ENCODE measurements around the gene PHGDH. TPM values are rescaled to one million over a fixed set of nuclear protein-coding genes. Genes with fewer than 3 reads are reported as not detected.
"Not testable (repeated sequence)": the region's sequence is repeated elsewhere in the genome, so short reads cannot be mapped to it uniquely, and the experiment has no call there.

Gene PHGDH
- total and polyA plus RNA-seq, 2 donors: 13.4 to 65.7 TPM

DNA sequence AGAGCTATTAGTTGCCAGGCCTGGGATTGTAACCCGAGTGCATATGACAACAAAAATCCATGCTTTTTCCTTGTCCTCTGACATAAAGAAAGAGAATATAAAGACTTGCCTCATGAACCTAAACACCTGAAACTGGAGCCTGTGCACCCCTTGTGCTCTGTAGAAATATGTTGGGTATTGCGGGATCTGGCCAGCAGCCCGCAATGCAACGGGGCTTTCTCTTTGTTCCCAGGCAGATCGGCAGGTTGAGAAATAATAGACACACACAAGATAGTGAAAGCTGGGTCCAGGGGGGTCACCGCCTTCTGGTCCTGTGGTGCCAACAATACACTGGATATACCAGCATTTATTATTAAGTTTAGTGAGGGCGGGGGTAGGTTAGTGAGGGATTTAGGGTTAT is 74.3 kb downstream of the PHGDH start:
- not testable (repeated sequence) for H3K4me1 ChIP-seq (ENCODE audit: control insufficient read depth in 2 of 2, insufficient read depth in 2 of 2, low read length in 2 of 2); H3K27me3 ChIP-seq (ENCODE audit: control insufficient read depth in 2 of 2, insufficient read depth in 1 of 2, low read length in 1 of 2); H3K36me3 ChIP-seq (ENCODE audit: control insufficient read depth in 2 of 2, insufficient read depth in 2 of 2, low read length in 1 of 2); DNase-seq (ENCODE audit: low read depth in 6 of 9, low spot score in 9 of 9); H3K9me3 ChIP-seq (ENCODE audit: control insufficient read depth in 2 of 2, insufficient read depth in 1 of 2, low read length in 1 of 2); H3K27ac ChIP-seq (ENCODE audit: low read depth in 1 of 2, low read length in 1 of 2); H3K4me3 ChIP-seq (ENCODE audit: low read length in 2 of 2)
- WGBS: 94% methylated on average over 7 of the region's 7 CpGs

DNA sequence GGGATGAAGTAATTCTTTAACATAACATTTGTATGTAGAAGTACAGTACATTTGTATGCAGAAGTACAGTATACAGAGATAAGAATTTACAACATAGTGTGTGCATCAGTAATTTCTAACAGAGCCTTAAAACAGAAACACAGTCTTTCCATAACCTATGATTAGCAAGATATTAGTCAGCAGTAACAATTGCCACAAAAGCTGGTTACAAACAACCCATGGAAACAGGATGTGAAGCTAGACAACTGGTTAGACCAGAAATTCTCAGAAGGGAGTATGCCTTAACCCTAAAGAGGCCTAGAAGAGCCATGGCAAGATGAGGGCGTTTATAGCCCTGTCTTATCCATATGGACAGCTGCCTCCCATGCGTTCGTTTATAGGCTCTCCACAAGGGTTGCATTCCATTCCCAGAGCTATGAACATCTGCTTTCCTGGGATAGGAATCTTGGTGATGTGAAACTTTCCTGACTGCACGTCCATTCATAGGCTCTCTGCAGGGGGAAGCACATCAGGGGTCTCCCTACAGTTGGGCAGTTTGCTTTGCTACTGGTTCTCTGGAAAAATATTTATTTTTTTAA is 74.8 kb downstream of the PHGDH start:
- not testable (repeated sequence) for H3K27me3 ChIP-seq (ENCODE audit: control insufficient read depth in 2 of 2, insufficient read depth in 1 of 2, low read length in 1 of 2); DNase-seq (ENCODE audit: low read depth in 6 of 9, low spot score in 9 of 9); H3K4me1 ChIP-seq (ENCODE audit: control insufficient read depth in 2 of 2, insufficient read depth in 2 of 2, low read length in 2 of 2); H3K4me3 ChIP-seq (ENCODE audit: low read length in 2 of 2); H3K27ac ChIP-seq (ENCODE audit: low read depth in 1 of 2, low read length in 1 of 2); H3K36me3 ChIP-seq (ENCODE audit: control insufficient read depth in 2 of 2, insufficient read depth in 2 of 2, low read length in 1 of 2); H3K9me3 ChIP-seq (ENCODE audit: control insufficient read depth in 2 of 2, insufficient read depth in 1 of 2, low read length in 1 of 2)
- WGBS: 92% methylated on average over 4 of the region's 4 CpGs

DNA sequence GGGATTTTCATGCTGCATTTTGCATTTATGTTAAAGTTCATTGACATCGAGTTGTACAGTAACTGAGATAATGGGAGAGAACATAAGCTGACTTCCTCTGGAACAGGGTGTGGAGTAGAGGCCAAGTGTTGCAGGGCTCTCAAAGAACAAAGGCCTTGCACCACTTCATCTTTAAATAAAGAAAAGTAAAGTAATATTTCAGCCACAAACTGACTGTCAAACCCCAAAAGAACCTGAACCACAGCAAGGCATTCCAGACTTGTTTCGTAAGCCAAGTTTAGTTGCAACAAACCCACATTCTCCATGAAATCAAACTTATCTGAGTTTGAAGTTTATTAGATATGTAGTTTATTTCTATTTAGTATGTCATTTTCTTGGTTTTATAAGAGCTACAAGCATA is 76.0 kb downstream of the PHGDH start:
- no peaks in the 10 kb centered on the region for H3K9me3 ChIP-seq (ENCODE audit: control insufficient read depth in 2 of 2, insufficient read depth in 1 of 2, low read length in 1 of 2)
- DNase-seq (ENCODE audit: low read depth in 6 of 9, low spot score in 9 of 9): no peak
- H3K4me1 ChIP-seq (ENCODE audit: control insufficient read depth in 2 of 2, insufficient read depth in 2 of 2, low read length in 2 of 2): no peaks in the 10 kb centered on the region
- H3K27me3 ChIP-seq (ENCODE audit: control insufficient read depth in 2 of 2, insufficient read depth in 1 of 2, low read length in 1 of 2): no peaks in the 10 kb centered on the region
- H3K4me3 ChIP-seq (ENCODE audit: low read length in 2 of 2): no peak overlapping the region
- H3K27ac ChIP-seq (ENCODE audit: low read depth in 1 of 2, low read length in 1 of 2): no peak overlapping the region
- WGBS: 86% methylated on average over 2 of the region's 2 CpGs
- no peaks in the 10 kb centered on the region for H3K36me3 ChIP-seq (ENCODE audit: control insufficient read depth in 2 of 2, insufficient read depth in 2 of 2, low read length in 1 of 2)

DNA sequence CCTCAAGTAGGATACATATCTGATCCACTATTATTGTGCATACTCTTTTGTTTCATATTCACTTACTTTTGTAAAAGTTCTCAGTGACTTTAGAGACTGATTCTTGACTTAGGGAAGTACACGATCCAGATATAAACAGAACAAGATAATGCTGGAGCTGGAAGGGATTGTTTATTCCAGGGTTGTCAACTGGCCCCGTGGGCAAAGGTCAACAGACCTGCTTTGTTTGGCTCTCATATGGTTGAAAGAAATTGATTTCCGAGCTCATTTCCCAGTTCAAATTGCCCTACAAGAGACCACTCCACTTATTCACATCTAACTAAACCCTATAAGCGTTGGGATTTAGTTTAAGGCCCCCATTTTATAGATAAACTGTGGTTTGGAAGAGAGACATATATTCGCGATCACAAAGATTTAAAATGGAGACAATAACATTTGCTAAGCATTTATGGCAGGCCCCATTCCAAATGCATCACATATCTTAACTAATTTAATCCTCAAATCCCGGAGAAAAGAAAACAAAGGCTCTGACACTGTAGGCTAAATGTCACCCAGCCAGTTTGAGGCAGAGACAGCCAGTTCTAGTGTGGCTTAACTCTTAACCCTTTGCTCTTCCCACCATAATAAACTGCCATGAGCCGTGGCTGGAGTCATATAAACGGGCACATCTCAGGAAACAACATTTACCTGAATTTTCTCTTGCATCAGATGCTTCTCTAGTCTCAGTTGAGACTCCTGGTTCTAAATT is 78.9 kb downstream of the PHGDH start:
- Histone ChIP-seq H3K9me3 (ENCODE audit: control insufficient read depth in 2 of 2, insufficient read depth in 1 of 2, low read length in 1 of 2) (no peaks in the 10 kb centered on the region), H3K27ac (ENCODE audit: low read depth in 1 of 2, low read length in 1 of 2) (no peak overlapping the region), H3K4me1 (ENCODE audit: control insufficient read depth in 2 of 2, insufficient read depth in 2 of 2, low read length in 2 of 2) (no peaks in the 10 kb centered on the region), H3K27me3 (ENCODE audit: control insufficient read depth in 2 of 2, insufficient read depth in 1 of 2, low read length in 1 of 2) (no peaks in the 10 kb centered on the region), H3K36me3 (ENCODE audit: control insufficient read depth in 2 of 2, insufficient read depth in 2 of 2, low read length in 1 of 2) (no peaks in the 10 kb centered on the region), H3K4me3 (ENCODE audit: low read length in 2 of 2) (no peak overlapping the region)
- WGBS: 95% methylated on average over 9 of the region's 9 CpGs
- DNase-seq (ENCODE audit: low read depth in 6 of 9, low spot score in 9 of 9): no peak

DNA sequence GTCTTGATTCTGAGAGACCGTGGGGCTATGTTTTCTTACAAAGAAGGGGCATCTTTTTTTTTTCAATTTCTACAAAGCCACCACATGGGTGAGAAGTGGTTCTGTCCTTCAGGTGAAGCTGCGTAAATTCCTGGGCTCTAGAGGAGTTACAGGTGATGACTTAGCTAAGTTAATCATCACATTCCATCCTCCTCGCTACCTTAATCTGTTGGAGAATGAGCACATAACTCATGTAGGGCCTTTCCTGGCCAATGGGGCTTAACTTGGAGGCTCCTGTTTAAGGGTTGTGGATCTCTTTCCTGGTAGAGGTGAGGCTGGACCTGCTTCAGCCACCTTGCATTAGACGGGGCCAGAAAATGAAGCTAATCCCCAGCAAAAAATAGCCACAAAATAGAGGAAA is 79.6 kb downstream of the PHGDH start:
- no peak for DNase-seq (ENCODE audit: low read depth in 6 of 9, low spot score in 9 of 9)
- H3K4me3 ChIP-seq (ENCODE audit: low read length in 2 of 2): no peak overlapping the region
- H3K36me3 ChIP-seq (ENCODE audit: control insufficient read depth in 2 of 2, insufficient read depth in 2 of 2, low read length in 1 of 2): no peaks in the 10 kb centered on the region
- no peaks in the 10 kb centered on the region for H3K9me3 ChIP-seq (ENCODE audit: control insufficient read depth in 2 of 2, insufficient read depth in 1 of 2, low read length in 1 of 2)
- H3K27ac ChIP-seq (ENCODE audit: low read depth in 1 of 2, low read length in 1 of 2): no peak overlapping the region
- no peaks in the 10 kb centered on the region for H3K27me3 ChIP-seq (ENCODE audit: control insufficient read depth in 2 of 2, insufficient read depth in 1 of 2, low read length in 1 of 2)
- no peaks in the 10 kb centered on the region for H3K4me1 ChIP-seq (ENCODE audit: control insufficient read depth in 2 of 2, insufficient read depth in 2 of 2, low read length in 2 of 2)
- WGBS: 96% methylated on average over 4 of the region's 4 CpGs

Other genes with a start within 250 kb of the PHGDH start
- gene HSD3B1, start 204.7 kb upstream of the PHGDH start, total RNA-seq: 0.09 TPM
- gene HSD3B1, start 204.7 kb upstream of the PHGDH start, polyA plus RNA-seq: 0.39 TPM
- gene ZNF697, start 63.7 kb upstream of the PHGDH start, total RNA-seq: 1.3 TPM
- gene ZNF697, start 63.7 kb upstream of the PHGDH start, polyA plus RNA-seq: 1.2 TPM
- gene HMGCS2, start 57.0 kb downstream of the PHGDH start, total RNA-seq: 1.5 TPM
- 3.9 TPM for gene HMGCS2, start 57.0 kb downstream of the PHGDH start, polyA plus RNA-seq
- gene REG4, start 99.5 kb downstream of the PHGDH start, total RNA-seq: 0.76 TPM
- 1.2 TPM for gene REG4, start 99.5 kb downstream of the PHGDH start, polyA plus RNA-seq
- gene ADAM30, start 184.6 kb downstream of the PHGDH start, total RNA-seq: not detected
- not detected for gene ADAM30, start 184.6 kb downstream of the PHGDH start, polyA plus RNA-seq